ENCODE results near the gene SCN1A. TPM values are rescaled to one million over a fixed set of nuclear protein-coding genes. Genes with fewer than 3 reads are reported as not detected.

SCN1A gene
- total and polyA plus RNA-seq, 2 of the 4 experiments (the other 2 are of a cell fraction): under 0.01 TPM; not detected in 1

- Histone ChIP-seq H2AFZ (replicated peaks; ENCODE audit: low read length, poor library complexity) (no peak overlapping the region), H2AK9ac (replicated peaks; ENCODE audit: low read depth, low read length, poor library complexity) (no peak overlapping the region), H4K20me1 (ENCODE audit: insufficient read depth, low read length) (no peaks in the 10 kb centered on the region), H3K79me1 (ENCODE audit: low read depth in 1 of 2, low read length in 2 of 2) (no peaks in the 10 kb centered on the region), H4K91ac (ENCODE audit: insufficient read depth, low read depth, low read length) (no peak overlapping the region), H2BK20ac (ENCODE audit: low read depth, low read length) (no peak overlapping the region), H3K23ac (ENCODE audit: low read depth, low read length) (no peak overlapping the region), H3K9me1 (ENCODE audit: insufficient read depth, low read length) (no peaks in the 10 kb centered on the region), H3K18ac (ENCODE audit: low read depth, low read length) (no peak overlapping the region), H2BK15ac (ENCODE audit: low read depth, low read length) (no peak overlapping the region), H3K56ac (ENCODE audit: extremely low read depth, insufficient read depth, low read length) (no peak overlapping the region), H4K5ac (ENCODE audit: low read depth, low read length) (no peak overlapping the region), H3K4me3 (ENCODE audit: insufficient read depth, low read depth, low read length) (no peak overlapping the region), H3K4me1 (ENCODE audit: control insufficient read depth, insufficient read depth, low read length) (peaks cover 5% of the 10 kb centered on the region; the same call in 1 of the 2 replicates), H4K8ac (ENCODE audit: low read depth in 2 of 2, low read length in 2 of 2) (no peak overlapping the region), H3K27ac (ENCODE audit: insufficient read depth, low read length) (no peak overlapping the region), H3K36me3 (ENCODE audit: control insufficient read depth, insufficient read depth, low read length) (no peaks in the 10 kb centered on the region), H3K14ac (replicated peaks; ENCODE audit: low read depth, low read length) (no peak overlapping the region), H3K4ac (ENCODE audit: low read depth, low read length) (no peak overlapping the region), H3K9ac (ENCODE audit: low read depth, low read length) (no peak overlapping the region), H2AK5ac (ENCODE audit: low read depth, low read length) (no peak overlapping the region), H3K9me3 (ENCODE audit: control insufficient read depth, insufficient read depth, low read length) (no peaks in the 10 kb centered on the region), H3K4me2 (ENCODE audit: low read depth, low read length) (no peak overlapping the region), H2BK5ac (ENCODE audit: low read depth, low read length, poor library complexity, severe bottlenecking) (no peak overlapping the region), H2BK120ac (ENCODE audit: low read depth, low read length) (no peak overlapping the region), H3K27me3 (ENCODE audit: control insufficient read depth, insufficient read depth, low read length) (no peaks in the 10 kb centered on the region)
- ChIA-PET CTCF (interaction anchor here (0.5 kb wide), 1 partner anchor 25 kb away, joined by 3 read pairs; no protein-coding TSS in a partner anchor), POLR2A (ENCODE audit: unreplicated experiment) (no interaction called here)
- ATAC-seq (ENCODE audit: low read depth) (no peak), DNase-seq (no peak)
- in situ Hi-C loops (cut with MboI; ENCODE audit: low sequenced_read_pairs) (no loop called here), dilution Hi-C loops (cut with HindIII; ENCODE audit: low sequenced_read_pairs, unreplicated experiment) (no loop called here), intact Hi-C loops (cut with micrococcal nuclease) (no loop called here)
- TF ChIP-seq RAD21 (IDR thresholded peaks at IDR 0.05; ENCODE audit: low read length) (no peak), BHLHE40 (IDR thresholded peaks at IDR 0.05; ENCODE audit: low read depth, low read length) (no peak), CEBPB (IDR thresholded peaks at IDR 0.05; ENCODE audit: low read depth, low read length) (no peak), RCOR1 (IDR thresholded peaks at IDR 0.05; ENCODE audit: insufficient replicate concordance, low read length) (no peak), SMC3 (IDR thresholded peaks at IDR 0.05; ENCODE audit: low read depth, low read length) (no peak), CHD1 (IDR thresholded peaks at IDR 0.05; ENCODE audit: low read depth, low read length) (no peak), CTCF (conservative IDR thresholded peaks at IDR 0.05; ENCODE audit: low read depth, low read length) (no peak), RFX5 (IDR thresholded peaks at IDR 0.05; ENCODE audit: low read depth, low read length) (no peak), POLR2A (IDR thresholded peaks at IDR 0.05; ENCODE audit: low read depth, low read length) (no peak), MXI1 (IDR thresholded peaks at IDR 0.05; ENCODE audit: borderline replicate concordance, low read depth, low read length) (no peak), ELK1 (IDR thresholded peaks at IDR 0.05; ENCODE audit: borderline replicate concordance, low read depth, low read length) (no peak)
- BruUV-seq (replicated peaks): no TSS peak
- no CpG with 5 or more reads among the region's 3 CpGs for WGBS, 2 experiments (ENCODE audit: extremely low coverage in 2 of 2, insufficient read length in 1 of 2)
Observed at GRCh38 chr2:166156985-166157490, 29.2 kb upstream of the SCN1A start.
